ENCODE data around the gene TUBGCP6.
A peak's percentile ranks its signal among the peaks of the same experiment; 100 is the strongest.

Gene TUBGCP6

DNA sequence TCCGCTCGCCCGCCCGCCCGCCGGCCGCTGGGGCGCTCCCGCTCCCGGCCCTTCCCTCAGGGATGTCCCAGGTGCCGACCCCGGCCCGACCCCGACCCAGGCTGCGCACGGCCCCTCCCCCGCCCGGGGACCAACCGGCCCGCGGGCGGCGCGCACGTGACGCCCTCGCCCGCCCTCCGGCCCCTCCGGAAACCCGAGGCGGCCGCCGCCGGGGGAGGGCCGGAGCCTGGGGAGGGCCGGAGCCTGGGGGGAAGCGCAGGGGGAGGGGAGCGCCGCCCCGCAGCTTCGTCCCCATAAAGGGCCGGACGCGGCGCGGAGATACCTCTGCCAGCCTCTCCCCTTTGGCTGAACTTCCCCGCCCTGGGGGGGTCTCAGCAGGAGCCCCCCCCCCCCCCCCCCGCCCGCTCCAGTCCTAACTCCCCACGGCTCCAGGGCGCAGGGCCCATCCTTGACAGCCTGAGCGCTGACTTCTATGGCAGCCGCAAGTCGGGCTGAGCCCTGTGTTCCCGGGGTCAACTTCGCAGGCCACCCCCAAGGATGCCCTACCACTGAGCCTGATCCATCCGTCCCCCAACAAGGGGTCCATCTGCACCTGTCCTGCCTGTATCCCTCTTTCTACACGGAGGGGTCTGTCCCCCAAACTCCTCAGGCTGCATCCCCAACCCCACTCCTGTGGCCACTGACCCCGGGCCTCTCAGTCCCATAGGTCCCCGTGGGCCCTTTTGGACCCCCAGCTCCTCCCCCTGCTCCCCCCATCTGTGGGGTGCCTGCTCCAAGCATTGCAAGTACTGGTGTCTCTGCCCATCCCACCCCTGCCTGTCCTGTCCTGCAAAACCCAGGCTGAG lies 17.0 kb upstream of the TUBGCP6 start, which contains the start of gene MAPK12:
TSS of gene MAPK12 (minus strand) at position 69 of the 845 bp plus-strand sequence. CDS start 174 bp downstream, outside the sequence.
- DNase-seq = no peak

DNA sequence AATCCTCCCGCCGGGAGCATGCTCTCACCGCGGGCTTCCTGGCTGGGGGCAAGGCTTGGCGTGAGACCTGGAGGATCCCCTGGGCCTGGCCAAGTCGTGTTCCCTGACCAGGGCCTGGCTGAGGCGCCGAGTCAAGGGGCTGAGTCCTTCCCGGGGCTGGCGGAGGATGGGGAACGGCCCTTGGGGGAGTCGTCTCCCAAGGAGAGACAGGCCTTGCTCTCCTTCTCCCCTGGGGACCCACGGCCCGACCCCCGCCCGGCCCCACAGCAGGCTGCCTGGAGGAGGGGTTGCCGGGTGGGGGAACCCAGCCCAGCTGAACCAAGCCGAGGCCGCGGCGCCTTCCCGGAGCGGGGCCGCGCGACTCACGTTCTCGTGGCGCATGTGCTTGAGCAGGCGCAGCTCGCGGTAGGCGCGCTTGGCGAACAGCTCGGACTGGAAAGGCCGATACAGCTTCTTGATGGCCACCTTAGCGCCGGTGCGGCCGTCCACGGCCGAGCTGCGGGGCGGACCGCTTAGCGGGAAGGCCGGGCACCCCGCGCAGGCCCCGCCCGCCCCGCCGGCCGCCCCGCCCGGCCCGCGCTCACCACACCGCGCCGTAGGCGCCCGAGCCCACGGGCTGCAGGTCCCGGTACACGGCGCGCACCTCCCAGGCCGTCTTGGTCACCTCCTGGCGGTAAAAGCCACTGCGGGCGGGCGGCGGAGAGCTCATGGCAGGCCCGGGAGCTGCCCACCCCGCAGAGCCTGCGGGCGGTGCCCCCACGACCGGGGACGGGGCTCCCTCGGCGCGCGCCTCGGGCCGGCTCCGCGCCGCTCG lies 16.2 kb upstream of the TUBGCP6 start:
- no peak for DNase-seq

DNA sequence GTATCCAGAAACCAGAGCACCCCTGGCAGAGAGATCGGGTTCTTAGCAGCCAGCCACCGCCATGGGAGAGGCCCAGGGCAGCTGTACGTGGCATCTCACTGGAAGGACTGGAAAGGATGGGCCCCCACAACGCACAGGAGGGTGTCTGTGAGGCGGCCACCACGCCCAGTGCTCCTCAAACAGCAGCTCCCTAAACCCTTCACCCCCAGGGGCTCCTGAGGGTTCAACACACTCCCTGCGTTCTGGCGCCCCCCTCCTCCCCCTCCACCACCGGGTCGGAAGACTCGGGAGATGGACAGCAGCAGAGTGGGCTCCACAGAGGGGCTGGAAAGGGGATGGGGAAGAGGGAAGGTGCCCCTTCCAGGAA lies 15.6 kb upstream of the TUBGCP6 start:
- DNase-seq = no peak

DNA sequence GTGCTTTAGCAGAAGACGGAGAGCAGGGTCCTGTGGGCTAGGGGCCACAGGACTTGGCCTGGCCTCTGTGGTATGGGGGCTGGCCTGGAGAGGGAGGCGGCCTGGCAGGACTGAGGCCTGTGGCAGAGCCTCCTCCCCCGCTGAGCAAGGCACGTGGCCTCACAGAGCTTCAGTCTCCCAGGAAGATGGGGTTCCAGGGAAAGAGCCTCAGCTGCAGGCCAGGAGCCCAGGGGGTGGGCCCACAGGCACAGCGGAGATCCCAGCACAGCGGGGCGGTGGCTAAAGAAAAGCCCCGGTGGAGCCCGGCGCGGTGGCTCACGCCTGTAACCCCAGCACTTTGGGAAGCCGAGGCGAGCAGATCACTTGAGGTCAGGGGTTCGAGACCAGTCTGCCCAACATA lies 14.5 kb upstream of the TUBGCP6 start:
- DNase-seq = no peak

DNA sequence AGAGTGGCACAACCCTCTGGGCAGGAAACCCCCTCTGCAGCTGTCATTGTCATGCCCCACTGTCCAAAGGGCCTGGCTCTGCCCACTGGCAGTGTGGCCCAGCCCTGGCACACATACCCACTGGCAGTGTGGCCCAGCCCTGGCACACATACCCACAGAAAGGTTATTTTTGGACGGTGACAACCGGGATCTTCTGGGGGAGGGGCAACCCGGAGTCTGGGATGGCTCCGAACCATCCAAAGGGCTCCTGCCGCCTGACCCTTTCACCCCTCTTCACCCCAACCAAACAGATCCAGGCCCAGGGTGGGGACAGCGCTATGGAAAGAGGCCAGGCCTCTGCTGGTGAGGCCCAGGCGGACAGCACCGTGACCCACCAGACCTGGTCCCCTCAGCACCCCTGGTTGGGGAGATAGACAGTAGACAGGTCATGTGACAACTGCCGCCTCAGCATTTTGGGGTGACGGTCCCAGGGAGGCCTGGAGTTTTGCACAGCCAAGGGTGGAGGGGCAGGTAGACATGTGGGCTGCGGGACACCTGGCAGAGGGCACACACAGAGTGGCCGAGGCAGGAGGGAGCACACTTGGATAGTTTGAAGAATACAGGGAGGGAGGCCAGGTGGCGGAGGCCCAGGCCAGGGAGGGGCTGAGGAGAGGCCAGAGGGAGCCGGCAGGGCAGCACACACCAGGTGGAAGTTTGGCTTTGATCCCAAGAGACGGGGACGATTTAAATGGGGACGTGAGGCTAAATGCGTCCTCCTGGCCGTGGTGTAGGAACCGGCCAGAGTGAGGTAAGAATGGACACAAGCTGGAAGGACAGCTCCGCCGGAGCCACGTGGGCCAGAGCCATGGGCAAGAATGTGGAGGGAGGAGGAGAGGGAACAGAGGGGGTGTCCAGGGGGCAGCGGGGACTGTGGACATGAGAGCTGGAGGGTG lies 13.8 kb upstream of the TUBGCP6 start:
- no peak for DNase-seq

DNA sequence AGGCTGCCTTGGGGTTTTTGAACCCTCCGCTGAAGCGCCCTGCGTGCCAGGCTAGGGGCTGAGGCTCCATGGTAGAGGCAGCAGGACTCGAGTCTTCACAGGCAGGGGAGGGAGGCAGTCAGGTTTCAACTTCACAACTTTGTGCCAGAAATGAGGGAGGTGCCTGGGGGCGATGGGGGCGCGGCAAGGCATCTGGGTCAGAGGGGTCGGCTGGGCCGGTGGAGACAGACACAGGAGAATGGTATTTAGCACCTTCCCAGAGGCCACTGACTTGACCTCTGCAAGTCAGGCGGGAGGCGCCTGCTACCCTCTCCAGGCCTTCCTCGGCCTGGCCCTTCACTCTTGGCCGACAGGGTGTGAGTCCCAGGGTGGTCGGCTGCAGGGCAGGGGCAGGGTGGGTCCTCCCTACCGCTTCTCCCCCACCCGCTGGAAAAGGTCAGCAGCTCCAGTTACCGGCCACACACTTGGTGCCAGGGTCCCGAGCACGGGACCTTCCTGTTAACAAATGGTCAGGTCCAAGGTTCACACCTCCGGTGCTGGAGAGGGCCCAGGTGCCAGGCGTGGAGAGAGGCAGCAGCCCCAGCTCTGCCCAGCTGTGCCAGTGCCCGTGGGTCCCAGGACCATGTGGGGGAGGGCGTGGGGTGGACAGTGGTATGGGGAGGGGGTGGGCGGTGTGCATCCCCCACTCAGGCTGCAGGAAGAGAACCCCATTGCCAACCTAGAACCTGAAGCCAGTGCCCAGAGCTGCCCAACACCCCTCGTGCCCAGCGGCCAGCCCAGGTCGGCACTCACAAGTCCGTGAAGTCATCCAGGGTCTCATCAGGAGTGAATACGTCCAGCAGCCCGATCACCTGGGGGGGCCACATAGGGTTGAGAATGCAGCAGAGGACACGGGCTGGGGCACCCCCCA lies 12.9 kb upstream of the TUBGCP6 start:
- no peak for DNase-seq

DNA sequence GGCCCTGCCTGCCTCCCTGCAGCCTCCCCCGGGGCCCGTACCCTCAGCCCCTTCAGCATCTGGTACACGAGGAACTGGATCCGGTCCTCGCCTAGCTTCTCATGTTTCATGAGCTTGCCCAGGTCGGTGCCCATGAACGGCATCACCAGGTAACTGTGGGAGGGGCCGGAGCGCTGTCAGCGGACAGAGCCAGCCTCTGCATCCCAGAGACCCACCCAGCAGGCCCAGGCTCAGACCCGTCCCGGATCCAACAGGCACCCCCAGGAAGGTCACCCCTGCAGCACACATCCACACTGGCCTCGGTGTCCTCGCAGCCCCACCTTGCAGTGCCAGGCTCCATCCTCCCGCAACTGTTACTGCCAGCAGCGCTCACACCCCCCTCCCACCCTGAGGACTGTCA lies 12.2 kb upstream of the TUBGCP6 start:
- no peak for DNase-seq

DNA sequence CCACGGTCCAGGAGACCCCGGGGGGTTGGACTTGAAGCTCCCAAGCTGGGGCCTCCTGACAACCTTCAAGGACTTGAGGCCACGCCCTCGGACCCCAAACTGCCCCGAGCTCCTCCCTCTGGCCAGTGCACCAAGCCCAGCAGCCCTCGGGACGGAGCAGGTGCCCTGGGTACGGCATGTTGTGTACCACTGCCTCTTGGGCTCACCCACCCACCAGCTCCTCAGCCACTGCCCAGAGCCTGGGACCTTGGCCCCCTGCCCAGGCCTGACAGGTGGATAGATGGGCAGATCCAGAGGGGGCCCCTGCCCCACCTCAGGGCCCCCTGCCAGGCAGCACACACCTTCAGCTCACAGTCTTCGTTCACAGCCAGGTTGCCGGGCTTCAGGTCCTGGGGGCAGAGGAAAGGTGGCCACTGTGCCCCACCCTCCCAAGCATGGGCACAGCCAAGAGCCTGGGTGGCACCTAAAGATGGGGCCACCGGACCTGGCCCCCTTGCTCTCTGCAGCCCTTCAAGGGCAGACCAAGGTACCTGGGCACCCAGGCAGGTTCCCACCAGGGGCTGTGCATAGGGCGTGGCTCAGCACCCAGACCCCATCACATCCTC lies 11.5 kb upstream of the TUBGCP6 start:
- no peak for DNase-seq

DNA sequence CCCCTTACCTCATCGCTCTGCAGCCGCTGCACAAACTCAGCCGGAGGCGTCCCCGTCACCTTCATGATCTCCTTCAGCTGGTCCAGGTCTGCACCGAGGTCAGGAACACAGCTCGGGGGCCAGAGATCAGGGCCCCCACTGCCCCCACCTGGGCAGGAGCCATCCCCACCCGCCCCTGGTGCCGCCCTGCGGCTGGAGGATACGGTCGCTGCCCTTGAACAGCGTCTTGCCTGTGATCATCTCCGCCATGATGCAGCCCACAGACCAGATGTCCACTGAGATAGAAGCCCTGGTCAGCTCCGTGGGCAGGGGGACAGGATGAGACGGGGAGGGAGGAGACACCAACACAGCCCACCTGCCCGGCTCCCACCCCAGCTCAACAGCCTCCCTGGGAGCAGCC lies 10.8 kb upstream of the TUBGCP6 start:
- DNase-seq = no peak

DNA sequence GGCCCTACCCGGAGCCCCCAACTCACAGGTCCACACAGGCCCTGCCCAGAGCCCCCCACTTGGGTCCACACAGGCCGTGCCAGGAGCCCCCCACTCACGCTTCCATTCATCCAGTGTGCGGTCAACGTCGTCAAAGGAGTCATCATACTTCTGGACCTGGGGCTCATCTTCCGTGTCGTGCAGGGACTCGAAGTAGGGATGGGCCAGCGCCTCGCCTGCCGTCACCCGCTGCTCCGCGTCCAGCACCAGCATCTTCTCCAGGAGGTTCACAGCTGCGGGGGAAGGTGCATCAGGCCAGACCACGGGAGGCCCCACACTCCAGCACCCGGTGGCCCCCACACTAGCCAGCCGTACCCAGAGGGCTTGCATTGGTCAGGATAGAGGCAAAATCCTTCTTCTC lies 10.3 kb upstream of the TUBGCP6 start:
- no peak for DNase-seq

DNA sequence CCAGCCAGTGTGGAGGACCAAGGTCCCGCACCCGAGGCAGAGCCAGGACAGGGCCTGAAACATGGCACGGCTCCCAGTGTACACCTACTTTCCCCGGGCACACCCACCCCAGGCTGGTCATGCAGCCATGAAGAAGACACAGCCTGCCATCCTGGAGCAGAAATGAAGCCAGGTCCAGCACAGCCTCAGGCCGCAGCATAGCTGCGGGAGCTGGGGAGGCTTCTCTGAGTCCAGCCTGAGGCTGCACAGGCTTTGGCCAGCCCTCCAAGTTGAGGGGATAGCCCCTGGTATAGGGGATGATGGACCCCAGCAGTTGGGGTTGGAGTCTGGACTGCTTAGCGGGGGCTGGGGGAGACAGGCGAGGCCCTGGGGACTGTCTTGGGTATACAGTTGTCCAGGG lies 9.1 kb upstream of the TUBGCP6 start:
- no peak for DNase-seq

DNA sequence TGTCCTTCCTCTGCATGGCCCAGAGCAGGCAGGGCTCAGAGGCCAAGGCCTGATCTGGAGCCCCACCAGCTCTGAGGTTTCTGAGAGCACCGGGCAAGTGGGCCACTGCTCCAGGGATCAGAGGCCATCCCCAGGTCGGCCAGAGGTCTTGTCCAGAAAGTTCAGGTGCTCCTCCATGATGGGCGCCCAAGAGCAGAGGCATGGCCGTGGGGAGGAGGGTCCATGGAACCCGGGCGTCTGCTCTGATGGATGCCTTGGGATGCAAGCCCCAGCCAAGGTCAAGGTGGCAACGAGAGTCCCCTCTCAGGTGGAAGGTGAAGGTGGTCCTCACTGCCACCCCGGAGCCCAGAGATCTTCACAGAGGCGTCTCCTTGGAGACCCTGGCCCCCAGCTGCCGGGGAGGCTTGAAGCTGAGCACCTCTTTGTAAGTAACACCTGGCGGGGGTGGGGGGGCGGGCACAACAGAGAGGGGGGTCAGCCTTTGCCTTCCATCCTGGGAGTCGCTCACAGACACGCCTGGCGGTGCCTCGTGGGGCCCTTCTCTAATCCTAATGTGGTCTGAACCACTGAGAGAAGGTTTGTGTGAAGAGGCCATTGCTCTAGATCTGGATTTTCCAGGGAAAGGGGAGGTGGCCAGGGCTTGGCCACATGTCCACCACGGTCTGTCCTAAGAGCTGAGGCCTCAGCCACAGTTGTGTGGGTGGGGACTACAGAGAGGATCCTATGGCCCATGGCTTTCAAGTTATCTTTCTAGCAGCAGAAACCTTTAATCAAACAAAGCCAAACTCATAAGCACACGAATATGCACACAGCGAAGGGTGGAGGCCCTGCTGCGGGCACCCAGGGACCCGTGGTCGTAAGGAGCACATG lies 8.5 kb upstream of the TUBGCP6 start:
- DNase-seq = no peak

DNA sequence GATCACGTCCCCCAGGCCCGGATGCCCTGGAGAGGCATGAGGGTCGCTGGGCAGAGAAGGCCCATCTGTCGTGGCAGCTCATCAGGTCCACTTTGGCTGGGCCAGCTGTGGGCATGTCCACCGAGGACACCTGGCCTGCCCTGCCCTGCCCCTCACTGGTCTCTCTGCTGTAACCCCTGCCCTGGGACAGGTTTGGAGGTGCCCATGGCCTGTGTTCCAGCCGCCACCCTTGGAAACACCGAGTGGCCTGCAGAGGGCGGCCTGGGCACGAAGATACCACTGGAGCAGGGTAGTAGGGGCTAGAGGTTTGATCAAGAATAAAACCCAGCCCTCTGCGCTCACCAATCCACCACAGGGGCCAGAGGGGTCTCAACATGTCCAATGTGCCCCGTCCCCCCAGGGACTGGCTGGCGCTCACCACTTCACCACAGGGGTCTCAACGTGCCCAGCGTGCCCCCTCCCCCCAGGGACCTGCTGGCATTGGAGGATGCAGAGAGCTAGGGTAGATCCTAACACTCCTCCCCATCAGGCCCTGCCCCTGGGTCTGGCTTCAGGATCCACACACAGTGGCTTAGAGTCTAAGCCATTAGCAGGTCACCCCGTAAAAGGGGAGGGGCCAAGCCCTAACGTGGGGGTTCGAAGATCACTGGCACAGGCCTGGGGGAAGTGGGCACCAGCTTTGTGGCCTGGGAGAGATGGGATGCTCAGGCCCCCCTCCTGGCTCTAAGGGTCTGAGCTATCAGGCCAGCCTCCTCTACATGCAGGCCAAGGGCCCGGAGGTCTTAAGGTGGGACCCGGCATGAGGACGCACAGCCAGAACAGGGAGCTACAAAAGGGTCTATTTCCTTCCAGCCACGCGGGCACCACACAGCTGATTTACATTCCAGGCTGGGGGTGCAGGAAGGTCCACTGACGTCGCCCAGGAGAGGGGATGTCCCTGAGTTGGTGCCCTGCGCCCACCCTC lies 7.5 kb upstream of the TUBGCP6 start:
- peak; percentile 57 for DNase-seq

DNA sequence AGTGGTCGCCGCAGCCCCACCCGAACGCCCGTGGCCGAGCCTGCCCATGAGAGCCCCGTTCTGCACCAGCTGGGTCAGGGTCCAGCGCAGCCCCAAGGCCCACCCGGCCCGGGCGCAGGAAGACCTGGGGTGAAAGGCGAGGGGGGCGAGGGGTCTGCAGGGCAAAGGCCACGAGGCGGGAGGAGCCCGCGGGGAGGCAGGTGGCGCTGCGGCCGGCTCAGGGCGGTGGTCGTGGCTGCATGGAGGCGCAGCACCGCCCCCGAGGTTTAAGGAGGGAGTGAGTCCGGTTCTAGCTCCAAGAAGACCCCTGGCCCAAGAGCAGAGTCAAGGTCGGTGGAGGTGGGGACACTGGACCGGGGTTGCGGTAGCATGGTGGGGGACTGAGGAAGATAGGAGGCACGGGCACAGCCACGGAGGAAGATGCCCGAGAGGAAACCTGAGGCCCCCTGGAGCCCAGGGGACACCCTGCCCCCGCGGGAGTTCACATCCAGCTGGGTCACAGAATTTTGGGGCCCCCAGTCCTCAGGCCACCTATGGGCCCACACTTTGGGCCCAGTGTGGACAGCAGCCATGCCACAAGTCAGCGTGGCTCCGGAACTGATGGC lies 6.8 kb upstream of the TUBGCP6 start:
- no peak for DNase-seq

DNA sequence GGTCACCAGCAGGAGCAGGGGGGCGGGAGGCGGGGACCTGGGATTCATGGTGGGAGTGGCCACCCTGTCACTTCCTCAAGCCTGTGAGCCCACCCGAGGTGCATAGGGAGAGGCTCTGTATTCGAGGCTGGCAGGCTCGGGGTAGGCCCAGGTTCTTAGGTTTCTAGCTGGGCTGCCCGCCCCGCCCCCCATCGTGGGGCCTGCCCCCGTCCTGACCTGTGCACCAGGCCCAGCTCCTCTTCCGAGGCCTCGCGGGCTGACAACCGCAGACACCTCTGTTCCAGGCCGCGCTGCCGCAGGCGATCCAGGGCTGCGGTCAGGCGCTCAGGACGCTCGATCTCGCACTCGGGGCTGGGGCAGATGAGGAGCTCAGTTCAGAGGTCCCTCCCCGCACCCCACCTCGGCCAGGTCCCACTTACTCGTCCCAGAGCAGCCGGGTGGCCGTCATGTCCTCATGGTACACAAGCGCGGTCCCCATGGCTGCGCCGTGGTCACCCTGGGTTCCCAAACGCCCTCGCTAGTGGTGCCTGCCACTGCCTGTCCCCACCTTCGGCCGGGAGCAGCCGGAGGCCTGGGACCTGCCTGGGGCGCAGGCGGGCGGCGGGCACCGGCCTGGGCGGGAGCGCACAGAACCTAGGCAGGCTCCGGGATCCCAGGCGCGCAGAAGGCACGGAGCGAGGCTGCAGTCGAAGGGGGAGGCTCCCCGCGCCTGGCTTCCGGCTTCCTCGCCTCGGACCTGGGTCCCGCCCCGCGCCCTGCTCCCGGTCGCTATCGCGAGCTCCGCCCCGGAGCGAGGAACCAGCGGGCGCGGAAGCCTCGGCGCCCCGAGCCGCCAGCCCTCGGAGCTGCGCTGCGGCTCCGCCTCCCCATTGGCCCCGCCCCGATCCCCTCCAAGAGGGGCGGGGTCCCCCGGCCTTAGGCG lies 6.0 kb upstream of the TUBGCP6 start, which contains the start of gene HDAC10:
TSS of gene HDAC10 (minus strand) at position 711 of the 922 bp plus-strand sequence. CDS start at position 478, 233 bp downstream.
- DNase-seq = peak; percentile 64

DNA sequence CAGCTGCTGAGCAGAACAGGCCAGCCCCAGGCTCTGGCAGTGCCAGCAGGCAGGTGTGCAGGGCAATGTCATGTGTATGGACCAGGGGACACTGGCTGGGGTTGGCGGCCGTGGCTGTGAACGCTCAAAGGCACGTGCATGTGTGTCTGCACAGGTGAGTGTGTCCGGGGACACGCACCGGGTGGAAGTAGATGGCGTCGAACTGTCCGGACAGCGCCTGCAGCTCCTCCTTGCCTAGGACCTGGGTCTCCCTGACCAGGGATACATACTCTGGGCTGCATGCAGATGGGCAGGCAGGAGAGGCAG lies 5.4 kb upstream of the TUBGCP6 start:
- DNase-seq = no peak
